ENCODE measurements around the gene CCDC92. TPM values are rescaled to one million over a fixed set of nuclear protein-coding genes. Genes with fewer than 3 reads are reported as not detected.

CCDC92 gene
- total RNA-seq, 1 donor from 2014 or later = 15.0 TPM

DNA sequence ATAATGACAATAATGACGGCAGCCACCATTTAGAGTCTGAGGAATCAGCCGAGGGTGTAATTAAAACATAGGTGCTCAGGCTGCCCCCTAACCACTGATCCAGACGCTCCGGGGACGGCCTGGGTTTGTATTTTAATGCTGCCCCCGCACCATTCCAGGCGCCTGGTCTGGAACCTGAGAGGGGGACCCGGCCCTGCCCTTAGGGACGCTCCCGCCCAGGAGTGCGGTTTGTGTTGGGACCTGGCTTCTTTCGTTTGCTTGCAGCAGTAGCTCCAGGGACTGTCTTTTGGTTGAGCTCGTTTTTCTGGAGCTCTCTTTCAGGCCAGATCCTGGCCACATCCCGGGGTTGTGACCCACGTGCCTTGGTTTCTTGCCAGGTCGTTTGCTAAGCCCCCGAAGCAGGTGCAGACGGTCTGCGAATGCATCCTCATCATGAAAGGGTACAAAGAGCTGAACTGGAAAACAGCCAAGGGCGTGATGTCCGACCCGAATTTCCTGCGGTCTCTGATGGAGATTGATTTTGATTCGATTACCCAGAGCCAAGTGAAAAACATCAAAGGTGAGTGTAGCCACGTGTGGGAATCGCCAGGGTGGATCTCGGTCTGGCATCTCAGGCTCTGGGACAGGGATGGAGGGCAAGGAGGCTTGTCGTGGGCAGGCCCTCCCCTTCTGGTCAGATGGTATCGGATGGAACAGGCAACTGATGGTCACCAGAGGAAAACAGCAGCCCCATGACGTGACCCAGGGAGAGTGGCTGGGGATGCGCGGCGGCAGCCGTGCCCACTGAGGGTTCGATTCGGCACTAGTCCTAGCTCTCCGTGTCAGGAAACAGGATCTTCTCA lies 63.5 kb downstream of the CCDC92 start:
- DNase-seq = no peak

DNA sequence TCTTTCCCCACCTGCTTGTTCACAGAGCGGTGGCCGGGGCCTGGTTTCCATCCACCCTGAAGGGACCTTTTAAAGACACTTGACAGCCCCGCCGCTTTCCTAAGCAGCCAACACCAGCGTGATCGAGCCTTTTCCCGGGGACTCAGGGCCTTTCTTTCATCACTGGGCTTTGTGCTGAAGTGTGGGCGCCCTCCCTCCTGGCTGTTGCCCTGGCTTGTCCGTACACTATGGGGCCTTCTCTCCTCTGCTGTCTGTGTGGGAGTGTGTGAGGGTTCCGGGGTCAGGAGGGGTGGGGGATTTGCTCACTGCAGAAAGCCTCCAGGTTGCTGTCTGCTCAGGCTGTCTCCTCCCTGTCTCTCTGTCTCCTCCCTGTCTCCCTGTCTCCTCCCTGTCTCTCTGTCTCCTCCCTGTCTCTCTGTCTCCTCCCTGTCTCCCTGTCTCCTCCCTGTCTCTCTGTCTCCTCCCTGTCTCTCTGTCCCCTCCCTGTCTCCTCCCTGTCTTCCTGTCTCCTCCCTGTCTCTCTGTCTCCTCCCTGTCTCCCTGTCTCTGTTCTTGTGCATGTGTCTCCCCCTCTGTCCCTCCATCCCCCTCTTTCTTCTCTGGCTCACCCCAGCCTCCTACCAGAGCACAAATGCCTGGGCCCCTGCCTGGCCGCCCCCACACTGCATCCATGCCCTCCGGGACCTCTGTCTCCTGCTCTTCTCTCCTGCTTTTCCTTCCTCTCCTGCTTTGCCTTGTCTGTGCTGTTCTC lies 64.7 kb downstream of the CCDC92 start:
- no peak for DNase-seq

DNA sequence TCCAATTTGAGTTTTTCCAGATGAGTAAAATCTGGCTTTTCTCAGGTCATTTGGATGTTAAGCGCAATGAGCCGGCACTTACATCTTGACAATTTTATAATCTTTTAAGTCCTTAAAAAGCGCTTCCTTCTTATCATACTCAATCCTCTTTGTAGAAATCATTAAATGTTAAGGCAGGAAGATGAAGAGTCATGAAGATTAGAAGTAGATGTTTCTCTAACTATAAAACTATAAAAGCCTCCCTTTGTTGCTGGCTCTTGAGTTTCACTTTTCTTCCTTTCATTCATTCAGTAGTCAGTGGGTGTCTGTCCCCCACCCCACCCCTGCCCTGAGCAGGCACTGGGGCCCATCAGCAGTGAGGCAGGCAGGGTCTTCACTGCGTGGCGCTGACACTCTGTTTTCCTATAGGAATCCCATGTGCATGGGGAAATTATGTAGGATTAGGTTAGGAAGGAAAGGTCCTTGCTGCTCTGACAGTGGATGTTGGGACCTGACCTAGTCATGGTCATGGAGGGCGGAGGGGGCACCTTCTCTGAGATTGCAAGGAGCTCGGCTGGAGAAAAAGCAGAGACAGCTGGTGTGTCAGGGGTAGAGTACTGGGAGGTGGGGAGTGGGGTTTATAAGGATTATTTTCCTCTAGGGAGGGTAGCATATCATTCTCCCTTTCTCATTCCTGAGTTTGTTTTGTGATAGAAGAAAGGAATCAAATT lies 65.8 kb downstream of the CCDC92 start:
- DNase-seq = no peak

DNA sequence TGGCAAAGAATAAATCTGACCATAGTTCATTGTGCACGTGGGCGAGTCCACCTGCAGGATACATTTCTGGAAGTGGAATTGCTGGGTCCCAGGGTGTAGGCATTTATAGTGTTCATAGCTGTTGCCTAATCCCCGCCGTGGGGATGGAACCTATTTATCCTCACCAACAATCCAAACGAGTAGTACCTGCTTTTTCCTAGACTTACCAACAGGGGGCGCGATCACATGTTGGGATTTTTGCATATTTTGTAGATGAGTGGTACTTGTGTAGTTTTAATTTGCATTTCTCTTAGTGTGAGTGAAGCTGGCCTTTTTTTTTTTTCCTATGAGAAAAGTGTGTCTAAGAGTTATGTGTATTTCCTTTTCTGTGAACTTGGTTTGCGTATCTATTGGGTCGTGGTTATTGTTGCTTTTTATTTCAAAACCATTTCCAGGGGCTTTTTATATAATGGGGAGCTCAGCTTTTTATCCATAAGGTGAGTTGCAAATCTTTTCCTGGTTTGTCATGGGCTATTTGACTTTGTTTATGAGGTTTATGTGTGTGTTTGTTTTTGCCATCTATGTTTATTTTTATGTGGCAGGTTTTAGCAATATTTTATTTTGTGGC lies 67.2 kb downstream of the CCDC92 start:
- DNase-seq = peak; percentile 33

DNA sequence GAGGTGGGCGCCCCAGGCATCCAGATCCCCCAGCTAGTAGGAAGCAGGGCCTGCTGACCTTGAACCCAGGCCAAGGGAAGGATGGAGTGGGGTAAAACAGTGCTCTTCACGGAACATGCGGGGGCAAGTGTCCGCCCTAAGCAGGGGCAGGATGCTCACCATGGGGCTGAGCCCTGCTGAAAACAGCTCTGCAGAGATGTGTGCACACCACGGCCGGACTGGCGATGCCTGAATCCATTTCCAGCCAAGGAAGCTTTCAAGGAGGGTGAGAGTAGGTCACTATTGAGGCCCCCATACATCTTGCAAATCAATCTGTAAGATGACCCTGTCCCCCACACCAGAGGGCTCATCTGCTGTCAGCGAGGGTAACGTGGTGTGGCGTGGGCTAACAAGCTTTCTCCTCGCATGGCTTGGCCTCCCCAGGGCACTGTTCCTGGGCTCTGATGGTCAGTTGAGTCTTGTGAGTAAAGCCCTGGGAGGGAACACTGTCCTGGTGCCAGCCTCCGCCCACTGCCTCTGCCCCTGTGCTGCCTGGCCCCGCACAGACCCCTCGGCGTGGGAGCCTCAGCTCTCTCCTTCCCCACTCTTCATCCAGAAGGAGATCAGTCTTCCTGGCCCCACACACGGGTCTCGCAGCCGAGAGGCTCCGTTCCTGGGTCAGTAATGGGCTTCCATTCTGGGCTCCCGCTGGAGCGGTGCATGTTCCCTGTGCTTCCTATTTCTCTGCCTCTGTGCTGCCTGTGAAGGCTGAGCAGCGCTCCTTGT lies 69.1 kb downstream of the CCDC92 start:
- no peak for DNase-seq

DNA sequence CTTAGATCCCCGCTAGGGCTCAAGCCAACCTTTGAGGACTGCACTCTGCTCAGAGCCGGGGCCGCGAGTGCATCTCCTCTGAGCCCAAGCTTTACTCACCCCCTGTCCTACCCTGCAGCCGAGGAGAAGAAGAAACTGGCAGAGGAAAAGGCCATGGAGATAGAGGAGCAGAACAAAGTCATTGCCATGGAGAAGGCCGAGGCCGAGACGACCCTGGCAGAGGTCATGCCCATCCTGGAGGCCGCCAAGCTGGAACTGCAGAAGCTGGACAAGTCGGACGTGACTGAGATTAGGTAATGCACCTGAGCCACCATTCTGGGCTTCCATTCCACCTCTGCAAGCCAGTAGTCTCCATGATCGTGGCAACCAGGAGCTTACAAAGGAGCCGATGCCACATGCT lies 69.8 kb downstream of the CCDC92 start:
- DNase-seq = no peak

DNA sequence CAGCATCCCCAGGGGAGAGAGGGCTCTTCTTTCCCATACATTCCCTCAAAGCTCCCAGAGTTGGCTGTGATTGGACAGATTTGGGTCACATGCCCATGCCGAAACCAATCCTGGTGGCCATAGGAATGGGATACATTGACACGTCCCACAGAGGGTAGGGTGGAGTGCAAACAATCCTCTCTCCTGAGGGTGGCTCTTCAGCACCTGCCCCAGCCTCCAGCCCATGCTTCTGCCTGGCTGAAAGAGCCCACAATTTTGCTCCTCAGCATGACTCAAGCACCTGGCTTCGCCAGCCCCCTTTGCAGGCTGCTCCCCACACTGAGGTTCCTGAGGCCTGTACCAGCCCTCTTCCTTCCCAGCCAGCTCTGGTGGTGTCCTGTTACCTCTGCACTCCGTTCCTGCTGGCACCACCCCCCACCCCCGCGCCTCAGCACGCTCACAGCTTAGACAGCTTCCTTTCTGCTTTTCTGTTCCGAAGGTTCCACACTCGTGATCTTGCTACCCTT lies 71.7 kb downstream of the CCDC92 start:
- no peak for DNase-seq

DNA sequence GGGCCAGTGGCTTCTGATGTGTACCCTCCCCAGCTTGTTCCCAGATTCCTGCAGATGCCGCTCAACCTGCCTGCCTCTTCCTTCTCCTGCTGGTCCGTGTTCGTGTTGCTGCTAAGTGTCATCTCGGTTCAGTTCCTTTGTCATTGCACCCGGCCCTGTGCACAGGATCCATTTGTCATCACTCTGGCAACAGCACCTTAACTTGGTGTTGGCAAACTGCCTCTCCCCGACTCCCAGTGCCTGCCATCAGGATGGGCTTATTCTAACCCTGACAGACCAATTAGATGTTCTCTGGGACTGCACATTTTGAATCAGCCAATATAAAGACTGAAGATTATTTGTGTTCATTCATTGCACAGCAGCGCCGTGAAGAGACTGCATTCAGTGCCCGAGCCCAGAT lies 73.3 kb downstream of the CCDC92 start:
- no peak for DNase-seq

DNA sequence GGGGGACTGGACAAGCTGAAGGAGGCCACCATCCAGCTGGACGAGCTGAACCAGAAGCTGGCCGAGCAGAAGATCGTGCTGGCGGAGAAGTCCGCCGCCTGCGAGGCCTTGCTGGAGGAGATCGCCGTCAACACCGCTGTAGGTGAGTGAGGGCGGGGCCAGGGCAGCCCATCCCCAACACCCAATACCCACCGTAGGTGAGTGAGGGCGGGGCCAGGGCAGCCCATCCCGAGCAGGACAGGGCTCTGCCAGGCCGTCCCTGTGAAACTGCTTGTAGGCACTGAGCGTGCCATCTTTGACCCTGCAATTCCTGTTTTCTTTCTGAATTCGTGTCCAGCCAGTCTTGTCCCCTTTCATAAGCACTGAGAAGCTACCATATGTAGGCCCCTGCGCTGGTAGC lies 74.0 kb downstream of the CCDC92 start:
- DNase-seq = no peak

DNA sequence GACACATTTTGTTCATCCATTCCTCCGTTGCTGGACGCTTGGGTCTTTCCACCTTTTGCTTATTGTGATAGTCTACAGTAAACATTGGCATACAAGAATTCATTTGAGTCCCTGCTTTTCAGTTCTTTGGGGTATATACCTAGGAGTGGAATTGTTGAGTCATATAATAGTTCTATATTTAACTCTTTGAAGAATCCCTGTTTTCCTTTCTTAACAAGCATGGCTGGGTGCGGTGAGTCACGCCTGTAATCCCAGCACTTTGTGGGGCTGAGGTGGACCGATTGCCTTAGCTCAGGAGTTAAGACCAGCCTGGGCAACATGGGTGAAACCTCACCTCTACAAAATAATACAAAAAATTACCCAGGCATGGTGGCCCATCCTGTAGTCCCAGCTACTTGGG lies 75.4 kb downstream of the CCDC92 start:
- DNase-seq = no peak

DNA sequence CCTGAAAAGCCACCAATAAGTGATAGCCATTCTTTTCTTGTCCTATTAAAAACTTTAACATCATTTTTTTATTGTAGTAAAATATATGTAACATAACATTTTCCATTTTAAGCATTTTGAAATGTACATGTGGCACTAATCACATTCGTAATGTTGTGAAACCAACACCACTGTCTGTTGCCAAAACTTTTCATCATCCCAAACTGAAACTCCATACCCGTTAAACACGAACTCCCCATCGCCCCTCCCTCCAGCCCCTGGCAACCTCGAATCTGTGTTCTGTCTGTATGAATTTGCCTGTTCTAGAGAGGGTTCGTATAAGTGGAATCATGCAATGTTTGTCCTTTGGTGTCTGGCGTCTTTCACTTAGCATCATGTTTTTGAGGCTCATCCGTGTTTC lies 75.9 kb downstream of the CCDC92 start:
- DNase-seq = no peak

DNA sequence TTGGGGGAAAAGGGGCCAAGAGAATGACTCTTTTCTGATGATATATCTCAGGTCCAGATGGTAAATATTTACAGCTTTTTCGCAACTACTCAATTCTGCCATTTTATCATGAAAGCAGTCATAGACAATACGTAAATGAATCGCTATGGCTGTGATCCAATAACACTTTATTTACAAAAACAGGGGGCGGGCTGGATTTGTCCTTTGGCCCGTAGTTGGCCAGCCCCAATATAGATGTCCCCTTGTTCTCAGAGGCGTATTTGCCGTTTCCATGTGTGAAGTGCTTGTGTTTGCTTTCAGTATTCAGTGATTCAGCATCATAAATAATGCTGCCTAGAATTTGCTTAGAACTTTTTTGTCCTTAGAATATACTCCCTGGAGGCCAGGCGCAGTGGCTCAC lies 77.2 kb downstream of the CCDC92 start:
- DNase-seq = peak; percentile 15

DNA sequence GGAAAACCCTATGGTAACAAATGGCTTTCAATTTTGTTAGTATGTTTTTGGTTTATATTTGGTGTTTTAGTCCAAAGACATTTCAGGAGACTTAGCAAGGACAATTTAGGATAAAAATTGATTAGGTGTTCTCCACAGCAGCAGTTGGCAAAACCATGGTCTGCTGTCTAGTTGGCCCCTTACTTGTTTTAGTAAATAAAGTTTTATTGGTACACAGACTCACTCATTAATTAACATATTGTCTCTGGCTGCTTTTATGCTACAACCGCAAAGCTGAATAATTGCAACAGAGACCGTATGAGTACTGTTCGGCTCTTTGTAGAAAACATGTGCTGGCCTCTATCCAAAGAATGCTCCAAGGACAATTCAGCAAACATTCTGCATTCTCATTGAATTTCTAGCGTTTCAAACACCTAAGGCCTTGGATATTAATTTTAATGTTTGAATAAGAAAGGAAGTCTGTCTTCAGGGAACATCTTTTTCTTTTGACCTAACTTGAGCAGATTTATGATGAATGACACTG lies 77.7 kb downstream of the CCDC92 start:
- no peak for DNase-seq

DNA sequence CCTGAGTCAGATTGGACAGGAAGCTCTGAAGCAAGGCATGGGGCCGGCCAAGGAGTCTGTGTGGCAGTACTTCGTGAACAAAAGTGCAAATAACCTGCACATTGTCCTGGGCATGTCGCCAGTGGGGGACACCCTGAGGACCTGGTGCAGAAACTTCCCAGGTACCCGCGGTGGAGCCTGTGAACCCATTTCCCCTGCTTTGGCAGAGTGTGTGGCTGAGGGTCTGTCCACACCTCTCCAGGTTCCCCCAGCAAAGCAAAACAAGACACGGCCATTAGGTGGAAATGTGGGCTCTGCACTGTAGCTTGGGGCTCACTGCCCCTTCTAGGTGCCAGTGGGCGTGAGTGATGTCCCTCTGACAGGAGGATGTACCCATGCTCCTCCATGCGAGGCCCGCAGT lies 79.4 kb downstream of the CCDC92 start:
- DNase-seq = no peak

DNA sequence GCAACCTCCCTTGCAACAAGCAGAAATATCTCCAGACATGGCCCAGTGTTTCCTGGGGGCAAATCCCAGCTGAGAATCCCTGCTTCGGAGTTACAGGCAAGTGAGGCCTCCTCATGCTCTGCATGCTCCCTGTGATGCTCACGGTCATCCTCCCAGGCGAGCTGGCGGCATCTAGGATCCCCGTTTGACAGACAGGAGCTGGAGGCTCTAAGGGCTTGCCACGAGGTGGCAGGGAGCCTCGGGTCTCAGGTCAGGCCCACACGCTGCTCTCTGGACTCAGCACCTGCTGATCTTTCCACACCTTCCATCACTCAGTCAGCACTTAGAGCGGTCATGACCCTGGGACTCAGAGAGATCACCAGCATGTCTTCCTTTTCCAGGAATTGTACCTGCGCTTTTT lies 79.8 kb downstream of the CCDC92 start:
- DNase-seq = no peak

DNA sequence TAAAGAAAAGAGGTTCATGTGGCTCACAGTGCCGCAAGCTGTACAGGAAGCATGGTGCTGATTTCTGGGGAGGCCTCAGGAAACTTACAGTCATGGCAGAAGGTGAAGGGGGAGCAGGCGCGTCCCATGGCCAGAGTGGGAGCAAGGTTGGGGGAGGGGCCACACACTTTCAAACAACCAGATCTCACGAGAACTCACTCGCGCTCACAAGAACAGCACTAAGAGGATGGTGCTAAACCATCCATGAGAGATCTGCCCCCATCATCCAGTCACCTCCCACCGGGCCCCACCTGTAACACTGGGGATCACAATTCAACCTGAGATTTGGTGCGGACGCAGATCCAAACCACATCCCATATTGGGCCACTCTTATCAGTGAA lies 80.5 kb downstream of the CCDC92 start:
- no peak for DNase-seq

DNA sequence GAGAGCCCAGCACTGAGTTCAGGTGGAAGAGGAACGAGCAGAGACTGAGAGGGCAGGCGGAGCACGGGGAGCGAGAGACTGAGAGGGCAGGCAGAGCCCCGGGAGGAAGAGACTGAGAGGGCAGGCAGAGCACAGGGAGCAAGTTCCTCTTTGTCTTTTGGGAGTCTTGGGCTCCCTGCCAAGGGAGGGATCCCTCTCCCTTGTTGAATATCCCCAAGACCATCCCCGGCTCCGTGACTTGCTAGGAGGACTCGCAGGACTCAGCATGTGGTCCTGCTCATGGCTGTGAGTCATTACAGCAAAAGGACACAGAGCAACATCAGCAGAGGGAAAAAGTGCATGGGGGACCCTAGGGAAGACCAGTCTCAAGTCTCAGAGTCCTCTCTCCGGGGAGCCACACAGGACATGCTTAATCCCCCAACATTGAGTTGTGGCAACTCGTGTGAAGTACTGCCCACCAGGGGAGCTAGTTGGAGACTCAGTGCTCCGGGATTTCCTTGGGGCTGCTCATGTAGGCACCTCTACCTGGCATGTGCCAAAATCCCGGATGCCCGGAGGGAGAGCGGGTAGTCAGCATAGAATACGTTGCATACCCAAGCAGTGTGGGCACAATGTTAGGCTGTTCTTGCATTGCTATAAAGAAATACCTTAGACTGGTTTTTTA lies 81.0 kb downstream of the CCDC92 start:
- no peak for DNase-seq

DNA sequence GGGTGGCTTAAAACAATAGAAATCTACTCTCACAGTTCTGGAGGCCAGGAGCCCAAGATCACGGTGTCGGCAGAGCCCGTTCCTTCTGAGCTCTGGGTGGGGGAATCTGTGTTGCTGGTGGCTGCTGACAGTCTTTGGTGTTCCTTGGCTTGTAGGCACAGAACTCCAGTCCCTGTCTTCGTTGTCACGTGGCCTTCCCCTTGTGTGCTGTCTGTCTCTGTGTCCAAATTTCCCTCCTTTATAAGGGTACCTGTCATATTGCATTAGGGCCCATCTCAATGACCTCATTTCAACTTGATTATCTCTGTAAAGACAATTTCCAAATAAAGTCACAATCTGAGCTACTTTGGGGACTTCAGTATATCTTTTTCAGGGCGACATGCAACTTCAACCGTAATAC lies 81.6 kb downstream of the CCDC92 start:
- no peak for DNase-seq

DNA sequence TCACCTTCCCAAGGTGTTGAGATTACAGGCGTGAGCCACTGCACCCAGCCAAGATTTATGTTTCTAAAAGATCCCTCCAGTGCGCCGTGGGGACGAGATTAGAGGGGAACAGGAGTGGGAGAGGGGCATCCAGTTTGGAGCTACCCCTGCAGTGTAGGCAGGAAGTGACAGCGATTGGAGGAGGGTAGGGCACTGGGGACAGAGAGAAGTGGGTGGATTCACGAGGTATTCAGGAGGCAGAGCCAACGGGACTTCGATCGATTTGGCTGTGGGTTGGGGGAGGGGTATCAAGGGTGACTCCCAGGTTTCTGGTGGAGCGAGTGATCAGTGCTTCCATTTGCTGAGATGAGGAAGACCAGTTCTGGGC lies 82.1 kb downstream of the CCDC92 start:
- no peak for DNase-seq

DNA sequence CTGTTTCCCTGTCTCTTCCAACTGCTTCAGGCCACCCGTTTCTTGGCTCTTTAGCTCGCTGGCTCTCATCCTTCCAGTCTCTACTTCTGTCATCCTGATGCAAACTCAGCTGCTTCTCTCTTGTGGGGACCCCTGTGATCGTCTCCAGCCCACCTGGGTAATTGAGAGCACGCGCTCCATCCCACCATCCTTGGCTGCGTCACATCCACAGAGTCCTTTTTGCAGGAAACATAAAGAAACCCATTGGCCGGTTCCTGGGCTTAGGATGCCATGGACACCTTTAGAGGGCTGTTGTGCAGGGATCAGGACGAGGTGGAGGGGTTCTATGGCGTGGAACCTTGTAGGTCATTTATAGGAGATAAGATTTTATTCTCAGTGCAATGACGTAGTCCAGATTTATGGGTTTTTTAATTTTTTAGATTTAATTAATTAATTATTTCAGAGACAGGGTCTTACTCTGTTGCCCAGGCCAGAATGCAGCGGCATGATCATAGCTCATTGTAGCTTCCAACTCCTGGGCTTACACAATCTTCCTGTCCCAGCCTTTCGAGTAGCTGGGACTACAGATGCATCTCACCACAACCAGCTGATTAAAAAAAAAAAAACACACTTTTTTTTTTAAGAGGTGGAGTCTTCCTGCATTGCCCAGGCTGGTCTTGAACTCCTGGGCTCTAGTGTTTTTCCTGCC lies 82.6 kb downstream of the CCDC92 start:
- DNase-seq = no peak

DNA sequence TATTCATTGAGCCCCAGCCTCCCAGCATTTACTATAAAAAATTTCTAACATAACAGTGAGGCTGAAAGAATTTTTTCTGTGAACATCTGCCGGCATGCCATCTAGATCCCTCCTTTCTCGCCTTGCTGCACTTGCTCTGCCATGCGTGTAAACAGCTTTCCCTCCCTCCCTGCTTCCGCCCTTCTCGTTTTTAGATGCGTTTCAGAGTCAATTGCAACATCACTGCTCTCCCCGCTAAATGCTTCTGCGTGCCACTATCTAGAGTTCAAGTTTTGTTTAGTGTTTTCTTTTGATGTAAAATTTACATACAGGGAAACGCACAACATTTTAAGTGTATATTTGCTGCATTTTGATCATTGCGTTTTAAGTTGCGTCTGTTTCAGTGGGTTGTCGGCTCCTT lies 83.6 kb downstream of the CCDC92 start:
- DNase-seq = no peak

Data from occipital lobe (tissue), 2 donors.